Lower lobe of right lung (tissue), 2 donors: Measurements from ENCODE around the gene RBMS1. TPM values are rescaled to one million over a fixed set of nuclear protein-coding genes. Genes with fewer than 3 reads are reported as not detected.

Source experiments
- ATAC-seq, 2 donors: fragments of 200-7000 bp; cut with Tn5 transposase; one replicate each; pipeline ENCODE4 v1.9.1; 2020 to 2022; ENCODE audit warnings: mild to moderate bottlenecking in 2 of 2, moderate library complexity in 2 of 2
- DNase-seq: peaks from one replicate; pipeline ENCODE4 v3.0.0-alpha.2; 2020
- H3K27ac ChIP-seq: fragments of 200-600 bp; one replicate; pipeline ENCODE4 v1.8.0; 2022
- H3K27me3 ChIP-seq: fragments of 200-600 bp; one replicate; pipeline ENCODE4 v1.8.0; 2022; ENCODE audit warnings: low read depth
- H3K36me3 ChIP-seq: fragments of 200-600 bp; one replicate; pipeline ENCODE4 v1.8.0; 2022; ENCODE audit warnings: mild to moderate bottlenecking
- H3K4me1 ChIP-seq: fragments of 200-600 bp; one replicate; pipeline ENCODE4 v1.8.0; 2022
- H3K4me3 ChIP-seq: fragments of 200-600 bp; one replicate; pipeline ENCODE4 v1.8.0; 2022; ENCODE audit warnings: mild to moderate bottlenecking
- H3K9me3 ChIP-seq: fragments of 200-600 bp; one replicate; pipeline ENCODE4 v1.8.0; 2022
- intact Hi-C: fragments of 100-400 bp; cut with DNase I; formaldehyde crosslinking; loops from one replicate; pipeline ENCODE4 v1.11.0; 2022
- total RNA-seq: library from RNA; stranded (reverse); fragmentation: NEBNext Ultra II Directional; extraction: Animal tissue kit (Norgen Biotek cat#: 25700); gene quantifications from one replicate; pipeline ENCODE4 v1.2.1, GENCODE V29; 2021
- TF ChIP-seq, protein P1 (sequence below): fragments of 200-600 bp; IDR thresholded peaks from one replicate; pipeline ENCODE4 v1.8.0; 2022; ENCODE audit warnings: antibody characterized with exemption, mild to moderate bottlenecking
- donor health status: DM: no; HTN: yes; CAD: no; lungs with severe emphysema.

The RBMS1 gene
- total RNA-seq, 1 donor from 2014 or later: 95.3 TPM

DNA sequence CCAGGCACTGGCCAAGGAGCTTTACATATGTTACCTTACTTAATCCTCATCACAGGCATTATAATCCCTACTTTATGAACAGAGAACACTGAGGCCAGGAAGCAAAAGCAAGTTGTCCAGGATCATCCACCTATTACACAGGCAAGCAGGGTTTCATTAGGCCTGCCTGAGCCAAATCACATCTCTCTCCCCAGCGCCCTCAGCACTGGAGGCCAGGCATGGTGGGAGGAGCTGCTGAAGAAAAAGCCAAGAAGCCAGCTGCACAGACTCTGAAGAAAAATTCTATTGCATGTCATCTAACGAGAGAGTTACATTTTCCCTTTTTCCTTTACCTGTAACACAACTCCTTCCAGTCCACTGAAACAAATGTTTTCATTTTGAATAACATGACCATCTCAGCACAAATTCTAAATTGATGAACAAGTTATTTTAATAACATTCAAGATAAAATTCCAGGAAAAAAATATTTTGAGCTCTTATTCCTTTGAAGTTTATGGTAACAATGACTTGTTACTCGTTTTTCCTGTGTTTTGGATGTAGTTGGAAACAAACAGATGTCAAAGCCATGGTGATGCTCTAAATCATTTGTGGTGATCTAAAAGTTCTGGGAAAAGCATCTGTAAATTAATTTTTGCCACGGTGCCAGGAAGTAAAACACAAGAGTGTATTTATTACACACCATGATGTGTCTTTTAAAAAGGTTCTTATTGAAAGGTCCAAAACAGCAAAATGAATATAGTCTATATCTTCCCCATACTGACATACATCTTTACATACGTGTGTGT is 154.5 kb downstream of the RBMS1 start:
- no peak for ATAC-seq

DNA sequence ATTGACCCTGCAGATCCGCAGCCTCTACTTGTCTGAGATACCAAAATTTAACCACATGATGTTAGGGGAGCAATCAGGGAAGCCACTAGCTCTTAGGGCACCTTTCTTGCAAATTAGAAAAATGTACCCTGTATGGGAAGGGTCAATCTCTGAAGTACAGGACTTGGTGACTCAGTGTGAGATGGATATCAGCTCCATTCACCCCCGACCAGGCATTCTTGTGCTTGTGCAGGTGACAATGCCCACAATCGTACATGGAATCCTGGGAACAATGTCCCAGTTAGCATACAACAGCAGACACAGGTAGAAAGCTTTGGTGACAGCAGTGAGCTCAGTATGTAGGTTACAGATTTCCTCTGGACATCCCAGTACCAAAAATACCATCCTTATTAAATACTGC is 155.9 kb downstream of the RBMS1 start:
- DNase-seq (no peak), ATAC-seq (no peak)
- H3K36me3 ChIP-seq: no peaks in the 10 kb centered on the region
- TF ChIP-seq, protein P1, sequence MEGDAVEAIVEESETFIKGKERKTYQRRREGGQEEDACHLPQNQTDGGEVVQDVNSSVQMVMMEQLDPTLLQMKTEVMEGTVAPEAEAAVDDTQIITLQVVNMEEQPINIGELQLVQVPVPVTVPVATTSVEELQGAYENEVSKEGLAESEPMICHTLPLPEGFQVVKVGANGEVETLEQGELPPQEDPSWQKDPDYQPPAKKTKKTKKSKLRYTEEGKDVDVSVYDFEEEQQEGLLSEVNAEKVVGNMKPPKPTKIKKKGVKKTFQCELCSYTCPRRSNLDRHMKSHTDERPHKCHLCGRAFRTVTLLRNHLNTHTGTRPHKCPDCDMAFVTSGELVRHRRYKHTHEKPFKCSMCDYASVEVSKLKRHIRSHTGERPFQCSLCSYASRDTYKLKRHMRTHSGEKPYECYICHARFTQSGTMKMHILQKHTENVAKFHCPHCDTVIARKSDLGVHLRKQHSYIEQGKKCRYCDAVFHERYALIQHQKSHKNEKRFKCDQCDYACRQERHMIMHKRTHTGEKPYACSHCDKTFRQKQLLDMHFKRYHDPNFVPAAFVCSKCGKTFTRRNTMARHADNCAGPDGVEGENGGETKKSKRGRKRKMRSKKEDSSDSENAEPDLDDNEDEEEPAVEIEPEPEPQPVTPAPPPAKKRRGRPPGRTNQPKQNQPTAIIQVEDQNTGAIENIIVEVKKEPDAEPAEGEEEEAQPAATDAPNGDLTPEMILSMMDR: no peak
- no peak overlapping the region for H3K27ac ChIP-seq
- no peaks in the 10 kb centered on the region for H3K9me3 ChIP-seq
- intact Hi-C loops: loop anchor here (10.0 kb wide), 1 partner anchor 157 kb away; the partner anchor contains the start of gene RBMS1
- H3K4me1 ChIP-seq: peaks cover 62% of the 10 kb centered on the region
- H3K4me3 ChIP-seq: no peak overlapping the region
- H3K27me3 ChIP-seq: no peaks in the 10 kb centered on the region

More for the DNA sequence above, 154.5 kb downstream of the RBMS1 start:
- Histone ChIP-seq H3K27me3 (no peaks in the 10 kb centered on the region), H3K27ac (no peak overlapping the region), H3K4me1 (peaks cover 52% of the 10 kb centered on the region), H3K4me3 (no peak overlapping the region), H3K9me3 (no peaks in the 10 kb centered on the region), H3K36me3 (no peaks in the 10 kb centered on the region)
- no peak for DNase-seq
- intact Hi-C loops: loop anchor here (10.0 kb wide), 1 partner anchor 156 kb away; the partner anchor contains the start of gene RBMS1
- TF ChIP-seq, protein P1: no peak

DNA sequence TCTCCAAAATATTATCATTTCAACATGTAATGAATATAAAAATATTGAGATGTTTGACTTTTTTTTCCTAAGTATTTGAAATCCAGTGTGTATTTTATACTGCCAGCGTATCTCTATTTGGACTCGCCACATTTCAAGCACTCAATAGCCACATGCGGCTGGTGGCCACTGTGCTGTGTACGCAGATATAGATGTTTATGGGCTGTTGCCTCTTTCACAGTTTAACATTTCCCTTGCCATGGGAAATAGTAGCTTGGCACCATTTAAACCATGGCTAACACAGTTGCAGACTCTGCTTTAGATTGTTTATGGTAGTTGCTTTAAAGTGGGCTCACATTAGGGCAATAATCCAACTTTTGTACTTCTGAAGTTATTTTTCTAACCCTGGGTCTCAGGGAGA is 157.0 kb downstream of the RBMS1 start:
- DNase-seq: no peak
- ATAC-seq: no peak
- peaks cover 72% of the 10 kb centered on the region for H3K4me1 ChIP-seq

DNA sequence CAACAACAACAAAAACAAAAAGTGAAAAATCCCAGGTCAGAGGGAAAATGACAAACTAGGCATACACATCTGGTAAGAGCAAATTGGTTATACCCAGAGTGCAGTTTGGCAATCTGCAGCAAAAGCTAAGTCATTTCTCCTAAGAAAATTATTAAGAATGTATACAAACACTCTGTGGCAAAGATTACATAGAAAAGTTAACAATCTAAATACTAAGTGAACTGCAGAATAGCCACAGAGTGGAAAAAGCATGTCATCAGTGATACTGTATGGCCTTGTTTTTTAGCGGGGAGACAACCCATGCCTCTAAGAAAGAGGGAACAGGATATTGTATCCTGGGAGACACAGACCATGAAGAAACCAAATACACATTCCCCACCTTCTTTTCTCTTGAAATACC is 157.5 kb downstream of the RBMS1 start:
- TF ChIP-seq, protein P1: no peak
- no peaks in the 10 kb centered on the region for H3K36me3 ChIP-seq
- no peak for DNase-seq
- no peaks in the 10 kb centered on the region for H3K27me3 ChIP-seq
- H3K9me3 ChIP-seq: no peaks in the 10 kb centered on the region
- ATAC-seq: no peak
- peaks cover 77% of the 10 kb centered on the region for H3K4me1 ChIP-seq
- H3K27ac ChIP-seq: no peak overlapping the region
- intact Hi-C loops: loop anchor here (10.0 kb wide), 1 partner anchor 159 kb away; the partner anchor contains the start of gene RBMS1
- no peak overlapping the region for H3K4me3 ChIP-seq

More for the DNA sequence above, 157.0 kb downstream of the RBMS1 start:
- TF ChIP-seq, protein P1: no peak
- no peaks in the 10 kb centered on the region for H3K27me3 ChIP-seq
- intact Hi-C loops: loop anchor here (10.0 kb wide), 1 partner anchor 158 kb away; the partner anchor contains the start of gene RBMS1
- H3K36me3 ChIP-seq: no peaks in the 10 kb centered on the region
- no peak overlapping the region for H3K4me3 ChIP-seq
- no peak overlapping the region for H3K27ac ChIP-seq
- H3K9me3 ChIP-seq: no peaks in the 10 kb centered on the region

DNA sequence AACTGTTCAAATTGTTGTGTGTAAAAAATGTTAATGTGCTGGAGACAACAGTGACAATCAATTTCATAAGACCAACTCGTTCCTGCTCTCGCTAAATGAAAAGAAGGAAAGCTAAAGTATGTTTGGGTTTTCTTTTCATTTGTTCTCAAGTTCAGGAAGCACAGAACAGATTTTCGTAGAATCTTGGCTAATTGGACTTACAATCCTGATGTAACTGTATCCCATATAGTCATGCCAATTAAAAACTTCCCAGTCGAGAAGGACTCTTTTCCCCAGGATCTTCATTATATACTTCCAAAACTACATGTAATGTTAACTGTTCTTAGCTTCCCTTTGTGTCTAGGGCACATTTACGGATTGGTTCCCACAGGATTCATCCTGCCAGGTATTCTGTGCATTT is 158.2 kb downstream of the RBMS1 start:
- no peak for DNase-seq
- Histone ChIP-seq H3K4me1 (peaks cover 82% of the 10 kb centered on the region), H3K36me3 (no peaks in the 10 kb centered on the region), H3K9me3 (no peaks in the 10 kb centered on the region), H3K27me3 (no peaks in the 10 kb centered on the region), H3K4me3 (no peak overlapping the region), H3K27ac (no peak overlapping the region)
- TF ChIP-seq, protein P1: no peak
- intact Hi-C loops: loop anchor here (10.0 kb wide), 1 partner anchor 159 kb away; the partner anchor contains the start of gene RBMS1
- no peak for ATAC-seq
